ENCODE results near the gene NCKAP5.

The NCKAP5 gene

DNA sequence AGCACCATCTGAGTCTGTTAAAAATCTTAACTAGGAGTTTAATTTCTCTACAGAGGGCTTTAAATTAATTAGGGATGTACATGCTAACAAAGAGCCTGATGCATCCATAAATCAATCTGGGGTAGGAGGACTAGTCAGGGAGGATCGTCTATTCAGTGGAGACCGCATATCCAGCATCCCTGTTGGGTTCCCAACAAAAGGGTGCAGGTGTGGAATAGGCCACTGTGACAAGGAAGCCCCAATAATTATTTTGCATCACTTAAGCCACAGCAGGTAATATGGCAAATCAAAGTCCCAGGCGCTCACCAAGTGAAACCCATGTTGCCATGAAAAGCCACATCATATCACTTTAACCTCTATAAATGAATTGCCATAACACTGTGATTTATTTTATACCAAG is 392.3 kb downstream of the NCKAP5 start:
- DNase-seq (ENCODE audit: extremely low read depth in 1 of 2, low read depth in 1 of 2) = no peak

DNA sequence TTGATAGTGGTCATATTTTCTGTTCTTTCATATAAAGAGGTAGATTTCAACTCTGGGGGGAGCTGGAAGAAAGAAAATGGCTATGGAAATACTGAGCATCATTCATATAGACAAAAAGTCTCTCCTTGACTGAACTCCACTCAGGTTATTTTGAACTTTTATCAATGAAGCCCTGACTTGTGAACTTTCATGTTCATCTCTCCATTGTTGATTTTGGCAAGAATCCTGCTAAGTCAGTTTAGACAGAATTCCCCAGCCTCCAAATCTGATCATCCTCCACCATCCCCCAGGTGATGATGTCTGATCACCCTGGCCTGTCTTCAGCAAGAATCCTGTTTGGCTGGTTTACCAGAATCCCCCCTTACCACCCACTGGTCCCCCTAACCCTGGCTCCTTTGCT is 395.0 kb downstream of the NCKAP5 start:
- no peak for DNase-seq (ENCODE audit: extremely low read depth in 1 of 2, low read depth in 1 of 2)

DNA sequence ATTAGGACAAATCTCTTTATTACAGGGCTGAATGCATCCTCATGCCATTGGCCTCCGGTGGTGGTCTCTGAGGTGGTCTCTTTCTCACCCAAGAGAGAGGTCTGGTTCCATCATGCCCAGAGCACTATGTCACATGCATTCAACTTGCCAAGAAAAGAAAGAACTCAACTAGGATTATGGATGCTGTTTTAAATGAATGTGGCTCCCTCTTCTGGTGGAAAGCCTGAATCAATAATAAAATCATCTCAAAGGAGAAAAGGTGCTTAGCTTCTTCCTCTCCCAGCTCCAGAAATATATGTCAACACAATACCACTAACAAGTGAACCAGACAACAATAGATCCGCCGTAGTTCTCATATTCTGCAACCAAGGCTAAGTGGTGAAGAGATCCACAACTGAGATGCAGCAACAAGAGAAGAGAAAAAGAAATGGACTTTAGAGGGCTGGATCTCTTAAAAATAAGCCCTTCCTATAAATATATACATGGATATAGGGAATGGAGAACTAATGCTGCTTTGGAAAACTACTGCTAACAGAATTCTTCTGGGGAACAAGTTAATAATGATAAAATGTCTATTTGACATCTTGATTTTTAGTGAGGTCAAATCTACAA is 396.8 kb downstream of the NCKAP5 start:
- DNase-seq (ENCODE audit: extremely low read depth in 1 of 2, low read depth in 1 of 2) = no peak

DNA sequence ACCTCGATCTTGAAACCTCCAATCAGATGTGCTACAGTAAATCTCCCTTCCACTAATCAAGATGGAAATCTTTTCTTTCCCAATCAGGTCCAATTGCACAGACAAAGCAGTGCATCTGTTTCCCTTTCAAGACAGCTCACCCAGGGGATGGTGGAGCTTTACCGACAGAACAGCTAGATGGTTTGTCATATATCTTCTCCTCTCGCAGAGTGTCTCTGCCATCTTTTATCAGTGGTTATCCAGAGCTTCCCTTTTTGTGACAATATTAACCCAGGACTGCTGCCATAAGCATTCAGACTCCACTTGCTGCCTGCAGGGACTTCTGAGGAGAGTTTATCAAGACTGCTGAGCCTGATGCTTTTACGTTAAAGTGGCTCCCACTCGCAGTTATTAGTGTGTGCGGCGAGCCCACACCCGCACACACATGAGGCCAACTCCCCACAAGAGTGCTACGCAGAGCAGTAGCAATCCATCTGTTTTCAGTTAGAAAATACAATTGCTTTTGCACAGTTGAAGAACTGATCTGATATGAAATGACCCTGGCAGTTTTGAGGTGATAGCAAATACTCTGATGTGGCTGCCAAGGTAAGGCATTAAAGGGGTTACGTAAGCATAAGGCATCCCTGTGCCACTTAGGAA is 398.9 kb downstream of the NCKAP5 start:
- no peak for DNase-seq (ENCODE audit: extremely low read depth in 1 of 2, low read depth in 1 of 2)

DNA sequence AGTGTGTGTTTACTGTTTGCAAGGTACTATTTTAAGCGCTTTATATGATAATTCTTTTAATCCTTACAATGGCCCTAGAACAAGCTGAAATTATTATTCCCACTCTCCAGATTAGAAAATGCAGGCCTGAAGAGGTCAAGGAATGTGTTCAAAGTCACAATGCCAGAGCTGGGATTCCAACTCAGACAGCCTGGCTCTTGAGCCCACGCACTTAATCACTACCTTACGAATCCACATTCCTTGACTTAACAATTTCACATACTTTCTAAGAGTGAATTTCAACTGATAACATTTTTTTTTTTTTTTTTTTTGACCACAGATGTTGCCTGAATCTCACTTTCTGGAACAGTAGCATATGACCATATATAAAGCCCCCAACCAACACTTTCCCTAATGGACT is 400.3 kb downstream of the NCKAP5 start:
- DNase-seq (ENCODE audit: extremely low read depth in 1 of 2, low read depth in 1 of 2) = no peak

DNA sequence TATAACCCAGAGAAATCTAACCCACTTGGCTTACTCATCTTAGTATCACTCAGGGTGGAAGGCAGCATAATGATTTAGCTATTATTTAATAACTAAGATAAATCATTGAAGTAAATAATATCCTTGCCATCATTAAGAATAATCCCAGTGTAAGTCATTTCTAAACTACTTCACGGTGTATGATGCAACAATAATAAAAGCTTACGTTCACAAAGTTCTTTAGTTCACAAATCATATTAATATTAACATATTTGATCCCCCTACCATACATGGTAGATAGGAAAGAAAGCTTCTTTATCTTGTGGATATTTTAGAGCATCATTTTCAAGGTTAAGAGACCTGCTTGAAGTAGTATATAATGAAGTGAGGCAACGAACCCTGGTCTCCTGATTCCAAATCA is 401.0 kb downstream of the NCKAP5 start:
- DNase-seq (ENCODE audit: extremely low read depth in 1 of 2, low read depth in 1 of 2) = no peak

DNA sequence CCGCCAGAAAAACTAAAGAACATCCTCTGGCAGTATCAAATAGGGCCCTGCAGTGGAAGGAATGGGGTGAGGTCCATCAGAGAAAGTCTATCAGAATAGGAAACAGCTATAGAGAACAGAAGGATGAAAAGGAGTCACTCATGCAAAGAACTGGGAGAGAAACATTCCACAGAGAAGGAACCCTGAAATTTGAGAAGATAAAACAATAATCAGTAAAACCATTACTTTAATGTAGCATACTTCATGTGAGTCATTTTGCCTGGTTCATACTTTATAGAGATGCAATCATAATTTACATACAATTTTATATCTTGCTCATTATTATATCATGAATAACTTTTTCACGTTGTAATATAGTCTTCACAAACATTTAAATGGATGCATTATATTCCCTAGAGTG is 402.2 kb downstream of the NCKAP5 start:
- no peak for DNase-seq (ENCODE audit: extremely low read depth in 1 of 2, low read depth in 1 of 2)

DNA sequence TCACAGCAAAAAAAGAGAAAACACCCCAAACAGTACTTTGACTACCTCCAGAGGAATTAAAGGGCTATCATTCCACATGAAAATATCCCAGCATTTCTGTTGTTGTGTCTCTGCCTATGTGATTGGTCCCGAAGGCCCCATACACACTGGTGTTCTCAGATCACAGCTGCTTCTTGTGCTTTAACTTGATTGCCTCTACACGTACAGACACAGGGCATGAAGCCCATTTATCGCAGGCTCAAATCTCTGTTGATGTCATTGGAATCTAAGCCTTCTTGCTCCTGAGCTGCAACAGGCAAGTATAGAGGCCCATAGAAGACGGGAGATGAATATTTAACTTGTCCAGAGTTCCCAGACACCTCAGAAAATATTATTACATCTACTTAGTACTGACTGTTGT is 405.2 kb downstream of the NCKAP5 start:
- no peak for DNase-seq (ENCODE audit: extremely low read depth in 1 of 2, low read depth in 1 of 2)

DNA sequence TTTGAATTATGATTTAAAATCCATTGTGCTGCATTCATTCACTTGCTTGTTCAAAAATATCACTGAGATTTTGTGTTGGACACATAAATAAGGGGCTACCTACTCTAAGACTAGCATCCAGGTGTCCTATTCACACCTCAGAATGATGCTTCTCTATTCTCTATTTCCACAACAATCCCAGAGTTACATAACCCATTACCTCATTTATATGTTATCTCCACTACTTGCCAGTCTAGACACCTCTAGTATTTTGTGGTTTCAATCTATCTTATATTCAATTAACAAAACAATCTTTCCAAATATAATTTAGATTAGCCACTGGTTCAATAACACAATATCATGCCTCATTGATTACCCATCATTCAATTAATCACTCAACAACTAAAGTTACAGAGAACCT is 409.8 kb downstream of the NCKAP5 start:
- no peak for DNase-seq (ENCODE audit: extremely low read depth in 1 of 2, low read depth in 1 of 2)

DNA sequence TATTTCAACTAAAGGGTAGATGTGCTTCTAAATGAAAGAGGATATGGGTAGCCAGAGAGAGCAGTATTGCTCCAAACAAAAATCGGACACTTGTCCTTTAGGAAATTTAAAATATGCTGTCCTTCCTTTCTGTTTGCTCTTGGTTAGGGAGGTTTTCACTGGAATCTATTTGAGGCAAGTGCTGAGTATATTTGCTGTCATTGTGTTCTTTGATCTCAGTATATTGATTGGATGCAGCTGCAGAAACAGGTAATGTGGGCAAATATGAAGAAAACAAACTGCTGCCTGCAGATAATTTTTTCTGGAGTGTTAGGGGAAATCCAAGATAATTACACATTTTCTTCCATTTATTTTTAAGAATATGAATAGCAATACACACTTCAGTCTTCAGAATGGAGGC is 410.2 kb downstream of the NCKAP5 start:
- no peak for DNase-seq (ENCODE audit: extremely low read depth in 1 of 2, low read depth in 1 of 2)

DNA sequence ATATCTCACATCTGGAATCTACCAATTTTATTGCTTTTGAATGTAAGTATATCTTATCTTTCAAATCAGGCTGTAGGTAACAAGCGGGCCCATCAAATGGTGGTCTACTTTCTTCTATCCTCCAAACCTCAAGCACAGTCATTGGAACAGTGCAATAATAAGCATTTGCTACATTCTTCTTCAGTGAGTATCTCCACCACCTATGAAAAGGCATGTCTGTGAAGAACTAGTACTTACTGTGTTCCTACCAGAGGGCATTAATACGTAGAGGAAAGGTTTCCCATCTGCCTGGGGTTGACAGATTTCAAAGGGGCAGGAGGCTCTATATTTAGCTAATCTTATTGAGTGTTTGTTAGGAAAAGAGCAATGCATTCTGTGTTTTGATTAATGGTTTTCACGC is 411.1 kb downstream of the NCKAP5 start:
- DNase-seq (ENCODE audit: extremely low read depth in 1 of 2, low read depth in 1 of 2) = no peak

DNA sequence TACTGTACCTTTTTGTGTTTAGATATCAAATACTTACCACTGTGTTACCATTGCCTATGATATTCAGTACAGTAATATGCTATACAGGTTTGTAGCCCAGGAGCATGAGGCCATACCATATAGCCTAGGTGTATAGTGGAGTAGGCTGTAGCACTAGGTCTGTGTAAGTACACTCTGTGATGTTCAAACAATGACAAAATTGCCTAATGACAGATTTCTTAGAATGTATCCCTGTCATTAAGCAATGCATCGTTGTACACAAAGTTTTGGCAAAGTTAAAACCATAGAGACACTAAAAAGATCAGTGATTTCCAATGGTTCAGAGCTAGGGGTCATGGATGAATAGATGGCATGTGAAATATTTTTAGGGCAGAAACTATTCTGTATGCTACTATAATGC is 415.5 kb downstream of the NCKAP5 start:
- no peak for DNase-seq (ENCODE audit: extremely low read depth in 1 of 2, low read depth in 1 of 2)

DNA sequence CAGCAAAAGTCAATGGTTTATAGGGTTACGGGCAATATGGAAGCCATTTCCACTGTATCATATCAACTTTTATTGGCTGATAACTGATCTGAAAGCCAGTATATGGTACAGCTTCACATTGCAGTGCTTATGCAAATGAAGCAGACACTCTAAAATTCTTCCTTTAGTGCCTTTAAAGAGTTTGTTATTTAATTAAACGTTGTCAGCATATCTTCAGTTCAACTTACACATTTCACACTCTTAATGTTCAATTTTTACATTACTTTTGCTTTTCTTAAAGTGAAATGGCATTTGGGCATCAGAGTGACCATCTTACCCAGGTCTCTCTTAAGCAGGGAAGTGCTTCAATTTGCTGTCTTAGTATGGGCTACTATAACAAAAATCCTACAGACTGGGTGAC is 420.1 kb downstream of the NCKAP5 start:
- no peak for DNase-seq (ENCODE audit: extremely low read depth in 1 of 2, low read depth in 1 of 2)

DNA sequence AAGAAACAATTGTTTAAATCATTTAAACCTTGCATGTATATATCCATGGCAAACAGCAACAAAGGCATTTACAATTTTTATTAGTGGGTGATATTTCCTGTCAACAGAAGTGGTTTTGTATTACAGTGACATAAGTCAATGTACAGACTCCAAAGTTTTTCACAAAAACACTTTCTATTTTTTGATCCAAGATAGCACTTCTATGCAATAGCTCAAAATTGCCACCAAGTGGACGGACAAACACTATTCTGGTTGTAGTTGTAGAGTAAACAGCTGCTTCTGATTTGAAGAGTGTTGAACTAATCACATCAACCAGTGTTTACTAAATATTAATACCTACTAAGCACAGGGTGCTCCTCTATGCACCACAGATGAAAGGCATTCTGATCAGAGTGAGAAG is 421.4 kb downstream of the NCKAP5 start:
- DNase-seq (ENCODE audit: extremely low read depth in 1 of 2, low read depth in 1 of 2) = no peak

DNA sequence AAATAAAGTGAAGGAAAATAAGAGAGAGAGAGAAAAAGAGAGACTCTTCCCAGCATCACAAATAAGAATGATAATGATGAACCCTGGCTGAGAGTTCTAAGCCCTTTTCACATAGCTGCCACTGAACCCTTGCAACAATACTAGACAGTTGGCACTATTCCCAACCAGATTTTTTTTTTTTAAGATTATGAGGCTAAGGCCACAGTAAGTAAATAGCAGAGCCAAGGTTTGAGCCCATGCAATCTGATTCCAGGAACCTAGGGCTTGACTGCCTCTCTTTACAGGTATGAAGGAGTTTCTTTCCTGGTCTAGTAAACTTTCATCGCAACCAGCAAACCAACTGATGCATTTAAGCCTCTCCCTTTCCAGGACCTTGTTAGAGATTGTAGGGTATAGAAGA is 424.6 kb downstream of the NCKAP5 start:
- DNase-seq (ENCODE audit: extremely low read depth in 1 of 2, low read depth in 1 of 2) = no peak

DNA sequence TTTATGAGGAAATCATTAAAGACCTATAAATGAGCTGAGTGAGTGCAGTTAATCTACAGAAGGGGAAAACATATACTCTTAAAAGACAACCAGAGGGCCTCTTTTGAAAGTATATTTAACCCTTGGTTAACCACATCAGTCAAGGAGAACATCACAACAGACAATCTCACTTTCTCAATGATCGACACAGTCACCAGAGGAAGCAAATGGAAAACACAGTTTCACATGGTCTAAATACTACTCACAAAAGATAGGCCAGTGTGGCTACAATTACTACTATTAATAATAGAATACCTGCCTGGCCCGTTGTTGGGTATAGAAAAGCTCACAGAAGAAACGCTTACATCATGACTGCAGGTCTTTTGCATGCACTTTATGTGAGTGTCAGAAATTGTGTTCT is 426.2 kb downstream of the NCKAP5 start:
- no peak for DNase-seq (ENCODE audit: extremely low read depth in 1 of 2, low read depth in 1 of 2)

DNA sequence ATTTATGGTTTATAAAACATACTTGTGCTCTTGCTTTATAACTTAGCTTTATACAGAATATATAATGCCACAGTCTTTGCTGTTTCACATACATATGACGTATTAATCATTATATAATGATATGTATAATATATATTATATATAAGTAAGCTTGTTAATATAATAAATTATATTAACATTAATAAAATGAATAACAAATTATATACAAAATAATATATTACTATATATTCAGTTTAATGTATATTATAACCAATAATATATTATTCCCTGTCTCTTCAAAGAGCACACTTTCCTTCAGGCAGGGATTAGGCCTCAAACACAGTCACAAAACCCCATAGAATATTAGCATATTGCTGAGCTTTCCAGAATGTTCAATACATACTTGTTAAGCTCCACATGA is 427.6 kb downstream of the NCKAP5 start:
- no peak for DNase-seq (ENCODE audit: extremely low read depth in 1 of 2, low read depth in 1 of 2)

DNA sequence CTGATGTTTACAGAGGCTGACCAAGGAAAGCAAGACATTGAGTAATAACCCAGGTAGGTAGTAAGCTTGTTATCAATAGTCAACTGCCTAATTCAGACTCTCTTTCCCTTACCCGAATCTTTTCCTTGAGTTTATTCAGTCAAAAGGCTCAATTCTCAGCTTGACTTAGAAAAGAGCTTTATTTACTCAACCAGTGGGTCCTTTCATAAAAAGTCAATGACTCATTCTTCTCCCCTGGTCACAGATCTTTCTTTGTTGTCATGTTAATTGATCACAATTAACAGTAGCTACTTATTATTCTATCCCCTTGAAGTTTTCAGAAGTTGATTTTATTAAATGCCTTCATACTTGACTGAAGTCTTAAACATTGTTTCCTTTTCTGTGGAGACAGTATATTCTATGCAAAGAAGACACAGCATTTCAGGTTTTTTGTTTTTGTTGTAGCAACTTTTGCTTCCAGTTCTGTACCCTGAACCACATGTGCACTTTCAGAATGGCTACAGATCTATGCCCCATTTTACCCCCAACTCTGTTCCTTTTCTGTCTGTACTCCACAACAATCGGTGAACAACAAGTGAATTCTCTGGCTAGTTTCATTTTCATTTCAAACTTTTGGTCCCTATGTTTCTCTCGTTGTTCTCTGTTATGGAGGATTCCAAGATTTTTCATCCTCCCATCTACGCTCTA is 428.3 kb downstream of the NCKAP5 start:
- DNase-seq (ENCODE audit: extremely low read depth in 1 of 2, low read depth in 1 of 2) = no peak

DNA sequence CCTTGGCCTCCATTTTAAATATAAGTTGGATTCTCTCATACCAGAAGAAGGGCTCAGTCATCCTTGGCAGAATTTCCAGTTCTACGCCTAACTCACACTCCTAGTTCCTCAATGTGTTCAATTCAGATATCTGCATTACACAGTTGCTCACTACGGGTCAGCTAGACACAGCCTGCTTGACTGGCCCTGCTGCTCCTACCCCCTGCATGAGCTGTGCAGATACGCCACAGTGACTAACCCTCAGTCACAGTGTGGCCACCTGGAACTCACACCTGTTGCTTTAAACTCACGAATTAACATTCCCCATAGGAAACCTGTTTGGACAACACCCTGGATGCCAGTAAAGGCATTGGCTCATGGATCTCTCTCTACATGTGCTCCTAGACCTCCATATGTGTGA is 429.6 kb downstream of the NCKAP5 start:
- DNase-seq (ENCODE audit: extremely low read depth in 1 of 2, low read depth in 1 of 2) = no peak

DNA sequence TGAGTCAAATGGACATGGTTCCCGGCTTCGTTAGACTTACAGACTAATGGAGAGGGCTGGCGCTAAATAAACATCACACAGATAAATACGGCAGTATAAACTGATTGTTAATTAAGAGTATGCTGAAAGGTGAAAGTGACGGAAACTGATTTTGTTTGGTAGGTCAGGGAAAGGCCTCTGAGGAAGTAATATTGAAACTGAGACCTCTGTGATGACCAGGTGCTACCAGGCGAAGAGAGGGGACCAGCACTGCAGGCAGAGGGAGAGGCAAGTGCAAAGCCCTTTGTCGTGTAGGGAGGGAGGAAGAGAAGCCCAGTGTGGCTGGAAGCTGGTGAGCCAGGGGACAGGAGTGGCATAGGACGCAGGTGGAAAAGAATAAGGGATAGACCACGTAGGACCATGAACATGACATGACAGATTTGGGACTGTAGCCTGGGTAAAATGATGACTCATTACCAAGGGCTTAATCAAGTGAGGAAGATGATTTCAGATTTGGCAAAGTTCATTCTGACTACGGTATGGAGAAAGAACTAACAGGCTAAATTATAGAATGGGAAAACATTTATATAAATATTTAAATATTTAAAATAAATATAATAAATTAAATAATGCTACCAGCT is 433.1 kb downstream of the NCKAP5 start:
- no peak for DNase-seq (ENCODE audit: extremely low read depth in 1 of 2, low read depth in 1 of 2)

DNA sequence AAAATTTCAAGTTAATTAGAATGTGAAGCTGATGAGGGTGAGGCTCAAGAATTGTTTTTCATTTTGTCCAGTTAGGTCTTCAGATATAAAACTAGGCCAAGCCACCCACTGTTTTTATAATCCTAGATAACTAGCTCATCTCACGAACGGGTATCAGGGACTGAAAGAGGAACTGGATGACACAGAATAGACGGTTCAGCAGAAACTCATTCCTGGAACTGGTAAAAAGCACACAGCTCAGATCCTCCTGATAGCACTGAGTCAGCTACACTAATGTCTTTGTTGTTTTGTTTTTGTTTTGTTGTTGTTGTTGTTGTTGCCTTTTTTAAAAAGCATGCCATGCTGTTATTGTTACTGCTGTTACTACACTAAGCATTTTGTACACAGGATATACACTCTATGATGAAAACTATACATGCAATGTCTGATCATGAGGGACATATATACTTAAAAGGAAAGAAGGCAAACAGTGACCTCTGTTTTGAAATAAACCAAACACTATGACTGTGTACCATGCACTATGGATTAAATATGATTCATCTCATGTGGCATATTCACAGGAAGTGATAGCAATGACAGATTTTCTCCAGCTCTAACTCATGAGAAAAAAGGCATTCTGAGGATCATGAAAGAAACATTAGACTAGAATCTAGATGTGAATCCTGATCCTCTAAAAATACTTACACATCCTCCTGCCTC is 437.6 kb downstream of the NCKAP5 start:
- DNase-seq (ENCODE audit: extremely low read depth in 1 of 2, low read depth in 1 of 2) = no peak

DNA sequence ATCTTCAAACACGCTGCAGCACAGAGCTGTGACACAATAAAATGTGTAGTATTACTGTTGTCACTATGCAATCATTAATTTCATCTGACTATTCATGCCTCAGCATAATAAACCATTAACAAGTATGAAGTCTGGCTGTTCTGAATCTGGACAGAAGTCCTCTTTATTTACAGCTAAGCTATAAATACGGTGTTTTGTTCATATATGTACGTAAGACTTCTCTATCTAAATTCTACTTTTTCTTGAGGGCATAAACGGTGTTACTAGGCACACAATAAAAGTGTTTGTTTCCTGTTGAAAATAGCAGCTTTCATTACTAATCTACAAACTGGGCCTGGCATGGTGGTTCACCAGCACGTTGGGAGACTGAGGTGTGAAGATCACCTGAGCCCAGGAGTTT is 443.8 kb downstream of the NCKAP5 start:
- DNase-seq (ENCODE audit: extremely low read depth in 1 of 2, low read depth in 1 of 2) = no peak
